Astrocyte of the spinal cord (primary cell): ENCODE results near the gene NUP214.
"Not testable (repeated sequence)": the region's sequence is repeated elsewhere in the genome, so short reads cannot be mapped to it uniquely, and the experiment has no call there.

Source experiments
- DNase-seq: peaks from one replicate; pipeline ENCODE4 v3.0.0; 2011; ENCODE audit warnings: low read depth, low spot score
- H3K4me3 ChIP-seq: 2 replicates; pipeline ENCODE4 v1.5.1; 2011; ENCODE audit warnings: low read depth, mild to moderate bottlenecking, low read length, moderate library complexity
- CTCF ChIP-seq: IDR thresholded peaks from 2 replicates; pipeline ENCODE4 v1.5.1; 2012; ENCODE audit warnings: low read depth, mild to moderate bottlenecking, low read length, inconsistent platforms
- in situ Hi-C: cut with HindIII; loops from 2 replicates; pipeline ENCODE4 v1.10.0; 2017; ENCODE audit warnings: low sequenced_read_pairs

Gene NUP214

GRCh38 chr9:131153595-131153994, 28.2 kb downstream of the NUP214 start:
- no peak for DNase-seq
- no peak for TF ChIP-seq CTCF
- H3K4me3 ChIP-seq, result no peak overlapping the region
- in situ Hi-C loops, result no loop called here

DNA sequence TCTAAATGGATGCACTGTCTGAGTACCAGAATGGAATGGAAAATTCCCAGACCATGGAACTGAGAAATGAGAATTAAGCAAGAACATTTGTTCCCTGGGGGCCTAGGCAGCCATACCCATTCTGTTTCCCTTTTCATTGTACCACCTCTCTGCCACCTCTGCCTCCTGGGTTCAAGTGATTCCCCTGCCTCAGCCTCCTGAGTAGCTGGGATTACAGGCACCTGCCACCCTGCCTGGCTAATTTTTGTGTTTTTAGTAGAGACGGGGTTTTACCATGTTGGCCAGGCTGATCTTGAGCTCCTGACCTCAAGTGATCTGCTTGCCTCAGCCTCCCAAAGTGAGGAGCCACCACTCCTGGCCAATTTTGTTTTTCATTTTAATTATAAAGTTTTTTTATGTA, 33.3 kb downstream of the NUP214 start:
- H3K4me3 ChIP-seq, DNase-seq, in situ Hi-C loops: not testable (repeated sequence)

DNA sequence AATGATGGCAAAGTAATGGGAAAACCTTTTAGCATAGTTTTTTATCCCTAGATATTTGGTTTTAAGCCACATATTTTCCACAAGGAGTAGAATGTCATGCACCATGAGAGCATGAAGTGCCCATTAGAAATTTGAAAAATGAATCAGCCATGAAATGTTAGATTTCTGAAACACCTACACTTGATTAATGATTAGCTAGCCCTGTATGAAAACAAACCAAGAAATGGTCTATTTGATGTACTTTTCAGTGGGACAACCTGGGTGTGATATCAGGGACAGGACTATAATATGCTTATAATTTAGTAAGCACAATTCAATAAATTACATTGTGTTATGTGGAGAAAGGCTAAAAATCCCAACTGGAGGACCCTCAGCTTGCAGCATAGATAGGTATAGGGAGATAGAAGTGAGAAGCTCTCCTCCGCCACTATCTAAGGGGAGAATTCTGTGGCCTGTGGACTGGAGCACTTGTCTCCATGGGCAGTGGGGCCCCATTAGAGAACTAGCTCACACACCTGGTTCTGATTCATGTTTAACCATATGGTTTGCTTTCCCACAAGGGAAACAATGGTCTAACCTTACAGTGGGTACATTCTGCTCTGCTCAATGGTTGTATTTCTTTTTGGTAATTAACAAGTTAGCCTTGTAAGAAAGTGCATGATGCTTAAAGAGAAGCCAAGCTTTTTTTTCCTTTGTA, 35.2 kb downstream of the NUP214 start:
- H3K4me3 ChIP-seq, result no peak overlapping the region
- in situ Hi-C loops, result no loop called here
- TF ChIP-seq CTCF, result no peak
- DNase-seq, result no peak

DNA sequence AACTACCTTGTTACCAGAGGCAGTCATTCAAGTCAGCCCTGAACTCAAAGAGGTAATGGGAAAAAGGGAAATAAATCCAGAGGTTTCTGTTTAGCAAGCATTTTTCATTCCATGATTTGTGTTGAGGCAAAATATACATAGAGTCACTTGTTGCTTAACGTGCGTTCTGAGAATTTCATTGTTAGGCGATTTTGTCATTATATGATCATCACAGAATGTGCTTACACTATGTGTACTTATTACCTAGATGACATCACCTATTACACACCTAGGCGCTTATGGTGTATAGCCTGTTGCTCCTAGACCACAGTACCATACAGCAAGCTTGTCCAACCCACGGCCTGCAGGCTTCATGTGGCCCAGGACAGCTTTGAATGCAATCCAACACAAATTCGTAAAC, 36.2 kb downstream of the NUP214 start:
- no peak overlapping the region for H3K4me3 ChIP-seq
- in situ Hi-C loops, result no loop called here

GRCh38 chr9:131162886-131163285, 37.5 kb downstream of the NUP214 start:
- no peak for TF ChIP-seq CTCF
- in situ Hi-C loops, result no loop called here
- no peak overlapping the region for H3K4me3 ChIP-seq
- DNase-seq, result no peak

More for the DNA sequence above, 36.2 kb downstream of the NUP214 start:
- TF ChIP-seq CTCF, result no peak
- no peak for DNase-seq

GRCh38 chr9:131165523-131165922, 40.1 kb downstream of the NUP214 start:
- in situ Hi-C loops, result no loop called here
- H3K4me3 ChIP-seq, result no peak overlapping the region
- no peak for DNase-seq
- TF ChIP-seq CTCF, result no peak

- H3K4me3 ChIP-seq, result no peak overlapping the region
- no peak for TF ChIP-seq CTCF
- no peak for DNase-seq
- in situ Hi-C loops, result no loop called here
Observed at GRCh38 chr9:131167146-131167692, 41.8 kb downstream of the NUP214 start.
